HL-60 (cell line): ENCODE data around the gene DMD.

ENCODE experiments used
- DNase-seq, 2 experiments: peaks; one replicate each; pipeline ENCODE4 v3.0.0-alpha.2; 2010 to 2020; ENCODE audit warnings: low read depth in 1 of 2, low spot score in 1 of 2
- H3K27ac ChIP-seq: fragments of 250-450 bp; sonication (Bioruptor Pico); replicated peaks from 2 replicates; pipeline ENCODE4 v1.5.1; 2020; ENCODE audit warnings: mild to moderate bottlenecking, moderate library complexity
- H3K27me3 ChIP-seq: fragments of 250-450 bp; sonication (Bioruptor Pico); 2 replicates; pipeline ENCODE4 v1.5.1; 2021; ENCODE audit warnings: mild to moderate bottlenecking, moderate library complexity; ENCODE audit not compliant: insufficient read depth, poor library complexity, severe bottlenecking
- H3K4me3 ChIP-seq: replicated peaks from 2 replicates; pipeline ENCODE4 v1.5.1; 2011; ENCODE audit warnings: mild to moderate bottlenecking, control low read depth, low read length; ENCODE audit not compliant: insufficient read depth
- GABPA ChIP-seq: IDR thresholded peaks from 2 replicates; pipeline ENCODE4 v1.6.1; 2012; ENCODE audit warnings: low read depth
- POLR2AphosphoS5 ChIP-seq: IDR thresholded peaks from 2 replicates; pipeline ENCODE4 v1.6.1; 2012; ENCODE audit warnings: low read depth
- SPI1 ChIP-seq: IDR thresholded peaks from 2 replicates; pipeline ENCODE4 v1.6.1; 2012; ENCODE audit warnings: low read depth, mild to moderate bottlenecking, borderline replicate concordance
- TF ChIP-seq, protein P1 (sequence below): IDR thresholded peaks from 2 replicates; pipeline ENCODE4 v1.6.1; 2012; ENCODE audit warnings: low read depth; ENCODE audit not compliant: insufficient replicate concordance
- TF ChIP-seq, protein P2 (sequence below): IDR thresholded peaks from one replicate; pipeline ENCODE4 v1.5.1; 2011; ENCODE audit warnings: low read length, control low read depth, inconsistent platforms; ENCODE audit not compliant: insufficient read depth

The DMD gene

DNA sequence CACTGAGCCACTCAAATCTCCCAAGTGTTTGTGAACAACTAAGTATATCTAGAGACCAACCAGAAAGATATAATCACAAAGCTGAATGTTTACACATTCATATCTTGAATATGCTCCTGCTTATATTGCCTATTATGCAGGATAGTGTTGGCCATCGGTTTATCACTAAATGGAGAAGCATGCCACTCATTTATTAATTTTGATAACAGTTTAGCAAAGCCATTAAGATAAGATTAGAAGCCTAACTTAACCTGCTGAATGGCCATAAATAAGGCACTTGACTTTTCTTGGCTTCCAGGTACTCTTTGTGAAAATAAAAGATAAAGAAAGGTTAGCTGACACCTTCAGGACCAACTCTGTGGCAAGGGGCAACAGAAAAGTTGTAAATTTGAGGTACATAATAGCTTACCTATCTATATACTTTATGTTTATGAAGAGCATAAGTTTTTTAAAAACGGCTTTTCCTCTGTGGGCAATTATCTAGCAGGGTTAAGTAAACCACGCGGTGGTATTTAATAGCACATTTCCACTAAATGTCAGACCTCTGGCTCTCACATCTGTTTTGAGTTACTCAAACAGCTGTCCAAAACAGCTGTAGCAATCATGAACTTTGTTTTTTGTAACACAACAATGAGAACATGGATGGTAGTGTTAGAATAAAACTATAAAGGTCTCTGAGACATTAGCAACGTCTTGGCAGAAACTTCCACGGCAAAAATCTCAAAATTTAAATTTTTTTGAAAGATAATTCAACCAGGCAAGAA, 2080.7 kb downstream of the DMD start:
- H3K27ac ChIP-seq: no peak overlapping the region
- no peak for DNase-seq
- TF ChIP-seq, protein P1, sequence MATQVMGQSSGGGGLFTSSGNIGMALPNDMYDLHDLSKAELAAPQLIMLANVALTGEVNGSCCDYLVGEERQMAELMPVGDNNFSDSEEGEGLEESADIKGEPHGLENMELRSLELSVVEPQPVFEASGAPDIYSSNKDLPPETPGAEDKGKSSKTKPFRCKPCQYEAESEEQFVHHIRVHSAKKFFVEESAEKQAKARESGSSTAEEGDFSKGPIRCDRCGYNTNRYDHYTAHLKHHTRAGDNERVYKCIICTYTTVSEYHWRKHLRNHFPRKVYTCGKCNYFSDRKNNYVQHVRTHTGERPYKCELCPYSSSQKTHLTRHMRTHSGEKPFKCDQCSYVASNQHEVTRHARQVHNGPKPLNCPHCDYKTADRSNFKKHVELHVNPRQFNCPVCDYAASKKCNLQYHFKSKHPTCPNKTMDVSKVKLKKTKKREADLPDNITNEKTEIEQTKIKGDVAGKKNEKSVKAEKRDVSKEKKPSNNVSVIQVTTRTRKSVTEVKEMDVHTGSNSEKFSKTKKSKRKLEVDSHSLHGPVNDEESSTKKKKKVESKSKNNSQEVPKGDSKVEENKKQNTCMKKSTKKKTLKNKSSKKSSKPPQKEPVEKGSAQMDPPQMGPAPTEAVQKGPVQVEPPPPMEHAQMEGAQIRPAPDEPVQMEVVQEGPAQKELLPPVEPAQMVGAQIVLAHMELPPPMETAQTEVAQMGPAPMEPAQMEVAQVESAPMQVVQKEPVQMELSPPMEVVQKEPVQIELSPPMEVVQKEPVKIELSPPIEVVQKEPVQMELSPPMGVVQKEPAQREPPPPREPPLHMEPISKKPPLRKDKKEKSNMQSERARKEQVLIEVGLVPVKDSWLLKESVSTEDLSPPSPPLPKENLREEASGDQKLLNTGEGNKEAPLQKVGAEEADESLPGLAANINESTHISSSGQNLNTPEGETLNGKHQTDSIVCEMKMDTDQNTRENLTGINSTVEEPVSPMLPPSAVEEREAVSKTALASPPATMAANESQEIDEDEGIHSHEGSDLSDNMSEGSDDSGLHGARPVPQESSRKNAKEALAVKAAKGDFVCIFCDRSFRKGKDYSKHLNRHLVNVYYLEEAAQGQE: no peak
- TF ChIP-seq POLR2AphosphoS5 (no peak), GABPA (no peak), SPI1 (no peak)
- TF ChIP-seq, protein P2, sequence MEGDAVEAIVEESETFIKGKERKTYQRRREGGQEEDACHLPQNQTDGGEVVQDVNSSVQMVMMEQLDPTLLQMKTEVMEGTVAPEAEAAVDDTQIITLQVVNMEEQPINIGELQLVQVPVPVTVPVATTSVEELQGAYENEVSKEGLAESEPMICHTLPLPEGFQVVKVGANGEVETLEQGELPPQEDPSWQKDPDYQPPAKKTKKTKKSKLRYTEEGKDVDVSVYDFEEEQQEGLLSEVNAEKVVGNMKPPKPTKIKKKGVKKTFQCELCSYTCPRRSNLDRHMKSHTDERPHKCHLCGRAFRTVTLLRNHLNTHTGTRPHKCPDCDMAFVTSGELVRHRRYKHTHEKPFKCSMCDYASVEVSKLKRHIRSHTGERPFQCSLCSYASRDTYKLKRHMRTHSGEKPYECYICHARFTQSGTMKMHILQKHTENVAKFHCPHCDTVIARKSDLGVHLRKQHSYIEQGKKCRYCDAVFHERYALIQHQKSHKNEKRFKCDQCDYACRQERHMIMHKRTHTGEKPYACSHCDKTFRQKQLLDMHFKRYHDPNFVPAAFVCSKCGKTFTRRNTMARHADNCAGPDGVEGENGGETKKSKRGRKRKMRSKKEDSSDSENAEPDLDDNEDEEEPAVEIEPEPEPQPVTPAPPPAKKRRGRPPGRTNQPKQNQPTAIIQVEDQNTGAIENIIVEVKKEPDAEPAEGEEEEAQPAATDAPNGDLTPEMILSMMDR: no peak
- H3K4me3 ChIP-seq: no peak overlapping the region
- H3K27me3 ChIP-seq: no peaks in the 10 kb centered on the region

DNA sequence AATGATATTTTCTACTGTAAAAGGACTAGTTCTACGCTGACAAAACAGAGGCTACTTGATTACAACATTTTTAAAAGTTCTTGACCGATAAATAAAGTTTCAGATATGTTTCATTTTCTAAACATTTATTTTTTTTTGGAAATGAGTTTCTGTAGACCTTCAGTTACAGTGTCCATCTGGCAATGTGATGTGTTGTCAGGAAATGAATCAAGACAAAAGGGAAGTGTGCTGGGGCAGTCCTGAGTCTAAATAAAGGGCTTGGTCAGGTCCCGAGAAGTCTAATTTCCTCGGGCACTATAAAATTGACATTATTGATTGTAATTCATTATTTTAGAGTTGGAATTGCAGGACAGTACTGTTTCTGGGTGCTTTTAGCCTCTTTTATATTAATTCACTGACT, 2082.5 kb downstream of the DMD start:
- no peak for DNase-seq
- TF ChIP-seq SPI1 (no peak), GABPA (no peak), POLR2AphosphoS5 (no peak)
- TF ChIP-seq, protein P2: no peak
- TF ChIP-seq, protein P1: no peak

DNA sequence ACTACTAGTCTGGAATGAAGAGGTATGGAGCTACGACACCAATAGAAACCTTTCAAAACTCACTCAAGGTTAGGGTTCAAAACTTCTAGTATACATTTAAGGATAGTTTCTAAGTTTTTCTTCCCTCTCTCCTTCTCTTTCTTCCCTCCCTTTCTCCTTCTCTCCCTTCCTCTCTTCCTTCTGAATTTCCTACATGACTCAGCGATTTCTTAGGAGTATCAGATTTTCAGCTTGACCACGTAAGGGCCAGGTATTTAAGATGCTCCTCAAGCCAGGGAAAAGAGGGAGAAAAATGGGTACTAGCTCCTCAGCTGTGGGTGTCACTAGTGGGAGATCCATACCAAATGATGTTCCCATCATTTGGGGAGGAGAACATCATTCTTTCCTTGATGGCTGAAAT, 2083.6 kb downstream of the DMD start:
- Histone ChIP-seq H3K27me3 (no peaks in the 10 kb centered on the region), H3K4me3 (no peak overlapping the region), H3K27ac (no peak overlapping the region)
- no peak for DNase-seq
- no peak for TF ChIP-seq POLR2AphosphoS5
- TF ChIP-seq, protein P2: no peak

More for the DNA sequence above, 2082.5 kb downstream of the DMD start:
- H3K27me3 ChIP-seq: no peaks in the 10 kb centered on the region
- no peak overlapping the region for H3K4me3 ChIP-seq
- H3K27ac ChIP-seq: no peak overlapping the region

- H3K27me3 ChIP-seq: no peaks in the 10 kb centered on the region
- H3K4me3 ChIP-seq: no peak overlapping the region
- H3K27ac ChIP-seq: no peak overlapping the region
- TF ChIP-seq GABPA: no peak
- TF ChIP-seq SPI1: no peak
- no peak for TF ChIP-seq POLR2AphosphoS5
- TF ChIP-seq, protein P1: no peak
- TF ChIP-seq, protein P2: no peak
- DNase-seq: no peak
Observed at GRCh38 chrX:31126205-31126604, 2085.1 kb downstream of the DMD start.
